ENCODE measurements around the gene COX8A. TPM values are rescaled to one million over a fixed set of nuclear protein-coding genes. Genes with fewer than 3 reads are reported as not detected.
A peak's percentile ranks its signal among the peaks of the same experiment; 100 is the strongest.

The COX8A gene
- total and polyA plus RNA-seq, 2 of the 13 experiments (the other 11 are each of a cell fraction or from before 2014, with no cell fraction given) = 202 to 406 TPM

- TF ChIP-seq, protein P1, sequence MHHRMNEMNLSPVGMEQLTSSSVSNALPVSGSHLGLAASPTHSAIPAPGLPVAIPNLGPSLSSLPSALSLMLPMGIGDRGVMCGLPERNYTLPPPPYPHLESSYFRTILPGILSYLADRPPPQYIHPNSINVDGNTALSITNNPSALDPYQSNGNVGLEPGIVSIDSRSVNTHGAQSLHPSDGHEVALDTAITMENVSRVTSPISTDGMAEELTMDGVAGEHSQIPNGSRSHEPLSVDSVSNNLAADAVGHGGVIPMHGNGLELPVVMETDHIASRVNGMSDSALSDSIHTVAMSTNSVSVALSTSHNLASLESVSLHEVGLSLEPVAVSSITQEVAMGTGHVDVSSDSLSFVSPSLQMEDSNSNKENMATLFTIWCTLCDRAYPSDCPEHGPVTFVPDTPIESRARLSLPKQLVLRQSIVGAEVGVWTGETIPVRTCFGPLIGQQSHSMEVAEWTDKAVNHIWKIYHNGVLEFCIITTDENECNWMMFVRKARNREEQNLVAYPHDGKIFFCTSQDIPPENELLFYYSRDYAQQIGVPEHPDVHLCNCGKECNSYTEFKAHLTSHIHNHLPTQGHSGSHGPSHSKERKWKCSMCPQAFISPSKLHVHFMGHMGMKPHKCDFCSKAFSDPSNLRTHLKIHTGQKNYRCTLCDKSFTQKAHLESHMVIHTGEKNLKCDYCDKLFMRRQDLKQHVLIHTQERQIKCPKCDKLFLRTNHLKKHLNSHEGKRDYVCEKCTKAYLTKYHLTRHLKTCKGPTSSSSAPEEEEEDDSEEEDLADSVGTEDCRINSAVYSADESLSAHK (CRISPR knock-in tag; IDR thresholded peaks at IDR 0.05; ENCODE audit: borderline replicate concordance) = no peak
- TF ChIP-seq, protein P2, sequence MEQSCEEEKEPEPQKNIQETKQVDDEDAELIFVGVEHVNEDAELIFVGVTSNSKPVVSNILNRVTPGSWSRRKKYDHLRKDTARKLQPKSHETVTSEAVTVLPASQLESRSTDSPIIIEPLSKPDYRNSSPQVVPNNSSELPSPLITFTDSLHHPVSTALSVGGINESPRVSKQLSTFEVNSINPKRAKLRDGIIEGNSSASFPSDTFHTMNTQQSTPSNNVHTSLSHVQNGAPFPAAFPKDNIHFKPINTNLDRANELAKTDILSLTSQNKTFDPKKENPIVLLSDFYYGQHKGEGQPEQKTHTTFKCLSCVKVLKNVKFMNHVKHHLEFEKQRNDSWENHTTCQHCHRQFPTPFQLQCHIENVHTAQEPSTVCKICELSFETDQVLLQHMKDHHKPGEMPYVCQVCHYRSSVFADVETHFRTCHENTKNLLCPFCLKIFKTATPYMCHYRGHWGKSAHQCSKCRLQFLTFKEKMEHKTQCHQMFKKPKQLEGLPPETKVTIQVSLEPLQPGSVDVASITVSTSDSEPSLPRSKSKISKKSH (CRISPR knock-in tag; IDR thresholded peaks at IDR 0.05; ENCODE audit: borderline replicate concordance) = 0 out of 2 replicates have a peak, but pooled peaks have one; percentile 11
- TF ChIP-seq, protein P3, sequence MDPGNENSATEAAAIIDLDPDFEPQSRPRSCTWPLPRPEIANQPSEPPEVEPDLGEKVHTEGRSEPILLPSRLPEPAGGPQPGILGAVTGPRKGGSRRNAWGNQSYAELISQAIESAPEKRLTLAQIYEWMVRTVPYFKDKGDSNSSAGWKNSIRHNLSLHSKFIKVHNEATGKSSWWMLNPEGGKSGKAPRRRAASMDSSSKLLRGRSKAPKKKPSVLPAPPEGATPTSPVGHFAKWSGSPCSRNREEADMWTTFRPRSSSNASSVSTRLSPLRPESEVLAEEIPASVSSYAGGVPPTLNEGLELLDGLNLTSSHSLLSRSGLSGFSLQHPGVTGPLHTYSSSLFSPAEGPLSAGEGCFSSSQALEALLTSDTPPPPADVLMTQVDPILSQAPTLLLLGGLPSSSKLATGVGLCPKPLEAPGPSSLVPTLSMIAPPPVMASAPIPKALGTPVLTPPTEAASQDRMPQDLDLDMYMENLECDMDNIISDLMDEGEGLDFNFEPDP (CRISPR knock-in tag; conservative IDR thresholded peaks at IDR 0.05) = no peak
- TF ChIP-seq ZNF101 (CRISPR knock-in tag; IDR thresholded peaks at IDR 0.05; ENCODE audit: borderline replicate concordance, low read depth) (no peak), TBX2 (CRISPR knock-in tag; IDR thresholded peaks at IDR 0.05; ENCODE audit: borderline replicate concordance) (peak; percentile 72), MTA3 (CRISPR knock-in tag; IDR thresholded peaks at IDR 0.05) (no peak), ZNF121 (CRISPR knock-in tag; IDR thresholded peaks at IDR 0.05) (0 out of 2 replicates have a peak, but pooled peaks have one; percentile 15), E2F2 (CRISPR knock-in tag; IDR thresholded peaks at IDR 0.05; ENCODE audit: borderline replicate concordance) (no peak), SMARCE1 (IDR thresholded peaks at IDR 0.05; ENCODE audit: borderline replicate concordance) (no peak), KLF9 (CRISPR knock-in tag; IDR thresholded peaks at IDR 0.05; ENCODE audit: low read depth) (no peak), NONO (IDR thresholded peaks at IDR 0.05) (no peak), NONO (CRISPR knock-in tag; conservative IDR thresholded peaks at IDR 0.05) (peak; percentile 65), IKZF1 (IDR thresholded peaks at IDR 0.05) (no peak), RBM39 (IDR thresholded peaks at IDR 0.05; ENCODE audit: low read depth, low read length, poor library complexity, severe bottlenecking) (peak; percentile 32)
- TF ChIP-seq, protein P4, sequence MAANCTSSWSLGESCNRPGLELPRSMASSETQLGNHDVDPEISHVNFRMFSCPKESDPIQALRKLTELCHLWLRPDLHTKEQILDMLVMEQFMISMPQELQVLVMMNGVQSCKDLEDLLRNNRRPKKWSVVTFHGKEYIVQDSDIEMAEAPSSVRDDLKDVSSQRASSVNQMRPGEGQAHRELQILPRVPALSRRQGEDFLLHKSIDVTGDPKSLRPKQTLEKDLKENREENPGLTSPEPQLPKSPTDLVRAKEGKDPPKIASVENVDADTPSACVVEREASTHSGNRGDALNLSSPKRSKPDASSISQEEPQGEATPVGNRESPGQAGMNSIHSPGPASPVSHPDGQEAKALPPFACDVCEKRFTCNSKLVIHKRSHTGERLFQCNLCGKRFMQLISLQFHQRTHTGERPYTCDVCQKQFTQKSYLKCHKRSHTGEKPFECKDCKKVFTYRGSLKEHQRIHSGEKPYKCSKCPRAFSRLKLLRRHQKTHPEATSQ (CRISPR knock-in tag; IDR thresholded peaks at IDR 0.05; ENCODE audit: borderline replicate concordance) = no peak
- TF ChIP-seq, protein P5, sequence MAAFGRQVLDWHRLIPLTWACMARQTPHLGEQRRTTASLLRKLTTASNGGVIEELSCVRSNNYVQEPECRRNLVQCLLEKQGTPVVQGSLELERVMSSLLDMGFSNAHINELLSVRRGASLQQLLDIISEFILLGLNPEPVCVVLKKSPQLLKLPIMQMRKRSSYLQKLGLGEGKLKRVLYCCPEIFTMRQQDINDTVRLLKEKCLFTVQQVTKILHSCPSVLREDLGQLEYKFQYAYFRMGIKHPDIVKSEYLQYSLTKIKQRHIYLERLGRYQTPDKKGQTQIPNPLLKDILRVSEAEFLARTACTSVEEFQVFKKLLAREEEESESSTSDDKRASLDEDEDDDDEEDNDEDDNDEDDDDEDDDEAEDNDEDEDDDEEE (CRISPR knock-in tag; IDR thresholded peaks at IDR 0.05) = no peak
- TF ChIP-seq, protein P6, sequence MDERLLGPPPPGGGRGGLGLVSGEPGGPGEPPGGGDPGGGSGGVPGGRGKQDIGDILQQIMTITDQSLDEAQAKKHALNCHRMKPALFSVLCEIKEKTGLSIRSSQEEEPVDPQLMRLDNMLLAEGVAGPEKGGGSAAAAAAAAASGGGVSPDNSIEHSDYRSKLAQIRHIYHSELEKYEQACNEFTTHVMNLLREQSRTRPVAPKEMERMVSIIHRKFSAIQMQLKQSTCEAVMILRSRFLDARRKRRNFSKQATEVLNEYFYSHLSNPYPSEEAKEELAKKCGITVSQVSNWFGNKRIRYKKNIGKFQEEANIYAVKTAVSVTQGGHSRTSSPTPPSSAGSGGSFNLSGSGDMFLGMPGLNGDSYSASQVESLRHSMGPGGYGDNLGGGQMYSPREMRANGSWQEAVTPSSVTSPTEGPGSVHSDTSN (CRISPR knock-in tag; IDR thresholded peaks at IDR 0.05) = no peak
Measured at GRCh38 chr11:63938479-63939396, 35.7 kb upstream of the COX8A start, which contains the start of gene NAA40 (continued).

All from HepG2 (cell line).